Osteoblast (primary cell): ENCODE results near the gene RPS6KA2. TPM values are rescaled to one million over a fixed set of nuclear protein-coding genes. Genes with fewer than 3 reads are reported as not detected.

Source experiments
- DNase-seq: peaks from one replicate; pipeline ENCODE4 v3.0.0; 2011; ENCODE audit warnings: low spot score, mixed read lengths; ENCODE audit not compliant: insufficient read length; ENCODE audit errors: missing footprints
- H2AFZ ChIP-seq: 2 replicates; pipeline ENCODE4 v1.6.0; 2011; ENCODE audit warnings: mild to moderate bottlenecking, low read length
- H3K27ac ChIP-seq: 2 replicates; pipeline ENCODE4 v1.5.1; 2011; ENCODE audit warnings: mild to moderate bottlenecking, low read depth, low read length, moderate library complexity
- H3K27me3 ChIP-seq: 2 replicates; pipeline ENCODE4 v1.6.0; 2012; ENCODE audit warnings: mild to moderate bottlenecking, control low read depth, inconsistent platforms, low read length, moderate library complexity; ENCODE audit not compliant: insufficient read depth
- H3K36me3 ChIP-seq: 2 replicates; pipeline ENCODE4 v1.5.1; 2011; ENCODE audit warnings: mild to moderate bottlenecking, low read length, control low read depth, moderate library complexity; ENCODE audit not compliant: insufficient read depth
- H3K4me1 ChIP-seq: 2 replicates; pipeline ENCODE4 v1.5.1; 2011; ENCODE audit warnings: mild to moderate bottlenecking, low read length, control low read depth, moderate library complexity; ENCODE audit not compliant: insufficient read depth
- H3K4me2 ChIP-seq: 2 replicates; pipeline ENCODE4 v1.6.0; 2011; ENCODE audit warnings: mild to moderate bottlenecking, low read length; ENCODE audit not compliant: insufficient read depth
- H3K4me3 ChIP-seq: fragments of 200-600 bp; sonication (generic); 3 replicates; pipeline ENCODE4 v1.5.1; 2012; ENCODE audit warnings: mild to moderate bottlenecking, low read length, inconsistent platforms; ENCODE audit not compliant: insufficient read depth
- H3K79me2 ChIP-seq: 2 replicates; pipeline ENCODE4 v1.6.0; 2012; ENCODE audit warnings: mild to moderate bottlenecking, low read length, control low read depth, inconsistent platforms; ENCODE audit not compliant: insufficient read depth
- H3K9me3 ChIP-seq: 2 replicates; pipeline ENCODE4 v1.5.1; 2011; ENCODE audit warnings: low read depth, low read length, control low read depth
- H4K20me1 ChIP-seq: 2 replicates; pipeline ENCODE4 v1.6.0; 2012; ENCODE audit warnings: mild to moderate bottlenecking, low read length, control low read depth; ENCODE audit not compliant: insufficient read depth
- CTCF ChIP-seq: IDR thresholded peaks from 2 replicates; pipeline ENCODE4 v1.5.1; 2011; ENCODE audit warnings: mild to moderate bottlenecking, low read depth, low read length, moderate library complexity; ENCODE audit errors: extremely low read depth
- total RNA-seq: library from RNA; depleted of rRNA; stranded (reverse); fragments of >200 nt; gene quantifications from 2 replicates; pipeline ENCODE4 v1.2.3, GENCODE V29; 2012

RPS6KA2 gene
- total RNA-seq, 1 donor, result 113 TPM

DNA sequence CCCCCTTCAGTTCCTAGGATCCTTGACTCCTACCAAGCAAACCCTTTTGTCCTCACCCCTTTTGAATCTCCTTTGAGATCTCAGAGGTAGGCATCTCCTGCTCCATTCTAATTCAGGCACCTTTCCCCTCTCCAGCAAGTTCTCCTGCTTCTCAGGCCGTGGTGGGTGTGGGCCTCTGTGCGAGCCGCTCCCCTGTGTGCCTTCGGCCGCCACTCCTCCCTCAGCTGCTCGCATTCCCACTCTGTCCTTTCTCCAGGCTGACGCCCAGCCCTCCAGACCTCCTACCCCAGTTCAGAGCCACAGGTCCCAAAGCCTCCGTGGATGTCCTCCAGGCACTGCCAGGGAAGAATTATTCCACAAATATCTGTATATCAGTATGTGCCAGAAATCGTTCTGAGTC is 19.7 kb upstream of the RPS6KA2 start:
- Histone ChIP-seq H3K4me2 (no peak overlapping the region), H3K4me3 (no peak overlapping the region), H3K79me2 (no peaks in the 10 kb centered on the region), H3K9me3 (peaks cover 2% of the 10 kb centered on the region), H2AFZ (no peak overlapping the region), H3K27me3 (peaks cover 6% of the 10 kb centered on the region), H4K20me1 (no peaks in the 10 kb centered on the region), H3K36me3 (no peaks in the 10 kb centered on the region), H3K4me1 (no peaks in the 10 kb centered on the region), H3K27ac (no peak overlapping the region)
- DNase-seq, result no peak
- TF ChIP-seq CTCF, result no peak

GRCh38 chr6:166645896-166646295 is 18.8 kb upstream of the RPS6KA2 start:
- Histone ChIP-seq H3K27ac (no peak overlapping the region), H3K36me3 (no peaks in the 10 kb centered on the region), H3K4me1 (no peaks in the 10 kb centered on the region), H3K9me3 (peaks cover 2% of the 10 kb centered on the region), H3K27me3 (peaks cover 3% of the 10 kb centered on the region), H3K79me2 (no peaks in the 10 kb centered on the region), H2AFZ (no peak overlapping the region), H4K20me1 (no peaks in the 10 kb centered on the region), H3K4me2 (no peak overlapping the region), H3K4me3 (no peak overlapping the region)
- no peak for DNase-seq
- no peak for TF ChIP-seq CTCF

- Histone ChIP-seq H3K27ac (no peak overlapping the region), H3K4me2 (no peak overlapping the region), H4K20me1 (no peaks in the 10 kb centered on the region), H3K4me3 (no peak overlapping the region), H3K79me2 (no peaks in the 10 kb centered on the region), H3K9me3 (peaks cover 2% of the 10 kb centered on the region), H2AFZ (no peak overlapping the region), H3K4me1 (no peaks in the 10 kb centered on the region), H3K36me3 (no peaks in the 10 kb centered on the region), H3K27me3 (peaks cover 3% of the 10 kb centered on the region)
- no peak for DNase-seq
- TF ChIP-seq CTCF, result no peak
These were observed 17.6 kb upstream of the RPS6KA2 start for GRCh38 chr6:166644681-166645080.

GRCh38 chr6:166643891-166644590 is 17.0 kb upstream of the RPS6KA2 start:
- H3K79me2 ChIP-seq, result no peaks in the 10 kb centered on the region
- H3K4me1 ChIP-seq, result no peaks in the 10 kb centered on the region
- peaks cover 3% of the 10 kb centered on the region for H3K27me3 ChIP-seq
- no peaks in the 10 kb centered on the region for H4K20me1 ChIP-seq
- no peak overlapping the region for H2AFZ ChIP-seq
- no peaks in the 10 kb centered on the region for H3K36me3 ChIP-seq
- peaks cover 2% of the 10 kb centered on the region for H3K9me3 ChIP-seq
- no peak overlapping the region for H3K4me2 ChIP-seq
- no peak for TF ChIP-seq CTCF
- DNase-seq, result no peak
- no peak overlapping the region for H3K4me3 ChIP-seq
- no peak overlapping the region for H3K27ac ChIP-seq
